Measurements from ENCODE around the gene ORAI2.
"Not testable (repeated sequence)": the region's sequence is repeated elsewhere in the genome, so short reads cannot be mapped to it uniquely, and the experiment has no call there.

The ORAI2 gene

GRCh38 chr7:102450242-102450641 is 16.9 kb downstream of the ORAI2 start:
- peak; percentile 53 for DNase-seq

- DNase-seq = no peak
Measured at GRCh38 chr7:102451371-102452054, 18.1 kb downstream of the ORAI2 start.

GRCh38 chr7:102452451-102452850 is 19.1 kb downstream of the ORAI2 start:
- no peak for DNase-seq

- DNase-seq = no peak
Measured at GRCh38 chr7:102453319-102453718, 19.9 kb downstream of the ORAI2 start.

- DNase-seq = no peak
Measured at GRCh38 chr7:102454468-102454867, 21.1 kb downstream of the ORAI2 start.

GRCh38 chr7:102454932-102455331 is 21.6 kb downstream of the ORAI2 start:
- DNase-seq = not testable (repeated sequence)

GRCh38 chr7:102455596-102455995 is 22.2 kb downstream of the ORAI2 start:
- no peak for DNase-seq

GRCh38 chr7:102456327-102456726 is 23.0 kb downstream of the ORAI2 start:
- DNase-seq = no peak

- DNase-seq = no peak
Measured at GRCh38 chr7:102457352-102457924, 24.1 kb downstream of the ORAI2 start.

- no peak for DNase-seq
Measured at GRCh38 chr7:102459221-102459844, 26.0 kb downstream of the ORAI2 start.

GRCh38 chr7:102460467-102460866 is 27.1 kb downstream of the ORAI2 start:
- DNase-seq = no peak

- no peak for DNase-seq
Measured at GRCh38 chr7:102463841-102464576, 30.6 kb downstream of the ORAI2 start.

GRCh38 chr7:102464577-102465280 is 31.4 kb downstream of the ORAI2 start, which contains the start of the genes ALKBH4 and LRWD1:
Gene ALKBH4 (minus strand): TSS chr7:102464863. CDS start chr7:102464836, 27 bp downstream.
Gene LRWD1 (plus strand): TSS chr7:102464984. CDS start chr7:102465081, 97 bp downstream.
- DNase-seq = peak; percentile 97

- no peak for DNase-seq
Measured at GRCh38 chr7:102466097-102466496, 32.7 kb downstream of the ORAI2 start.

GRCh38 chr7:102467581-102468477 is 34.5 kb downstream of the ORAI2 start:
- no peak for DNase-seq

GRCh38 chr7:102468478-102469350 is 35.3 kb downstream of the ORAI2 start:
- no peak for DNase-seq

- DNase-seq = no peak
Measured at GRCh38 chr7:102469351-102469971, 36.1 kb downstream of the ORAI2 start.

- no peak for DNase-seq
Measured at GRCh38 chr7:102469972-102470825, 36.8 kb downstream of the ORAI2 start.

GRCh38 chr7:102471791-102472125 is 38.4 kb downstream of the ORAI2 start:
- DNase-seq = no peak

Measured in stimulated activated CD4-positive, alpha-beta T cell treated with anti-CD3 and anti-CD28 coated beads, Interleukin-4, amount 100 ng/mL, for 1 hour (primary cell).